ENCODE results near the gene REEP3.

REEP3 gene

DNA sequence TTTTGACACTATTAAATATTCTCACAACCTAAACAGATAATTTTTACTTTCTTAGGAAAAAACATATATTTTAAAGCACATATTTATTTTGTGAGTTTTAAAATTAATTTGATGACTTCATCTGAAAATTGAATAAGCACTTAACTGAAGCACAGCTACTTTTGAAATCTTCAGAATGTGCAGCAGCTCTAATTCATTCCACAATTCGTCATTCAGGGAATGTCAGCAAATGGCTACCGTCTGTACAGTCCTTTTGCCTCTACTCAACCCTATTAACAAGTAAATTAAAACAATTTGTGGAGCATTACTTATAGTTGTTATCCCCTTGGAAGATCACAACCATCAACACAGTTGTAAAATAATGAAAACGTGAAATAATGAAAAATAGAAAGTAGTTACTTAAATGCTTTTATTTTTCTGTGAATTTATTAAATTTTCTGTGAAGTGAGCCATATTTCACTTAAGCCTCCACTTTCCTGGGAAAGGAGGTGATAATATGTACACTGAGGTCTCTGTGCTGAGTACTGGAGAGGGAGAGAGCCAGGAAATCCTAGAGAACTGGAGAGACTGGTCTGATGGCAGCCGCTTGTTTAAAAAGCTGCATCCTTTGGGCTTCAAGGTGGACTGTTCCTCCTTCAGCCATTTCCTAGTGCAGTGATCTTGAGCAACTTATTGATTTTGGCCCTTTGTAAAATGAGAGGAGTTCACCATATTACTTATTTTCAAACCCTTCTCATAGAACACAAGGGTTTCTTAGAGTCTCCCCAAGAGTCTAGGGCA, 70.6 kb downstream of the REEP3 start:
- no peak for DNase-seq

- DNase-seq: no peak
Measured at GRCh38 chr10:63593576-63593975, 72.4 kb downstream of the REEP3 start.

GRCh38 chr10:63595072-63595471, 73.9 kb downstream of the REEP3 start:
- no peak for DNase-seq

GRCh38 chr10:63596924-63597323, 75.7 kb downstream of the REEP3 start:
- no peak for DNase-seq

DNA sequence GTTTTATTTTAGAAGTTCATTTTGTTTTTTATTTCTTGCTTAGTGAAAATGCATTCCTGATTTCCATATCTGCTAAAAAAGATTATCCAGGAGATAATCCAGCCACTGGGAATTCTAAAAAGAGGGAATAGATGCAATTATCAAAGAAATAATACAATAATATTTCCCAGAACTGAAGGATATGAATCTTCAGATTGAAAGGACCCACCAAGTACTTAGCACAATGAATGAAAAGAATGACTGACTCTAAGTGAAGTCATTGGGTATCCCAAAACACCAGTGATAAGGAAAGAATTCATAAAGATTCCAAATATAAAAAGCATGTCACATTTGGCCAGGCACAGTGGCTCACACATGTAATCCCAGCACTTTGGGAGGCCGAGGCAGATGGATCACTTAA, 79.3 kb downstream of the REEP3 start:
- no peak for DNase-seq

DNA sequence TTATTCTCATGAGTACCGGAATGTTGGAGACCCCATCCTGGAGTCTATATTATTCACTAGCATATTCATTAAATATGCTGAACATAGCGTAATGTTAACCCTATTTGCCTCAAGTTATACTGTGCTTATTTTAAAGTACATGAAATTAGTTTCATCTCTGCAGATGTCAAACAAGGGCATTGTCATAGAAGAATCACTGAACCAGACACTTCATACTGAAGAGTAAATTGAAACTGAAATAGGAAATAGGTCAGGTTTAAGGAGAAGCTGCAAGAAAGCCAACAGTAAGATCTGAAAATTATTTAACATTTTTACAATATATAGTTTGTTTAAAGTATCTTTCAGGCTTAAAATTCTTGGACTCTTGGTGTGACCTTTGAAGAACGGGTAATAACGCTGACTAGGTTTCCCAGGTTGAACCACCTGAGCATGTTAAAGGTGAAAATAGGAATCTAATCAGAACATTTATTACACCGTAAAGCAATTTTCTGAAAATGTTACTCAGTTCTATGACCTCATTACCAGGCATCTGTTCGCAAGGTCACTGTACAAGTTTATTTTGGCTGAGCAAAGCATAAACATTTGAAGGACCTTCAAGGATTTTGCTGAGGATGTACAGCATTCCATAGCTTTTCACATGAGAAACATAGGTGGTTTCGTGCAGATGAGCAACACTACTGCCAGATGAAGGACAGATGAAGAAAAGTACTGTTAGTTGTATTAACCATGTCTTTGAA, 82.7 kb downstream of the REEP3 start:
- no peak for DNase-seq

DNA sequence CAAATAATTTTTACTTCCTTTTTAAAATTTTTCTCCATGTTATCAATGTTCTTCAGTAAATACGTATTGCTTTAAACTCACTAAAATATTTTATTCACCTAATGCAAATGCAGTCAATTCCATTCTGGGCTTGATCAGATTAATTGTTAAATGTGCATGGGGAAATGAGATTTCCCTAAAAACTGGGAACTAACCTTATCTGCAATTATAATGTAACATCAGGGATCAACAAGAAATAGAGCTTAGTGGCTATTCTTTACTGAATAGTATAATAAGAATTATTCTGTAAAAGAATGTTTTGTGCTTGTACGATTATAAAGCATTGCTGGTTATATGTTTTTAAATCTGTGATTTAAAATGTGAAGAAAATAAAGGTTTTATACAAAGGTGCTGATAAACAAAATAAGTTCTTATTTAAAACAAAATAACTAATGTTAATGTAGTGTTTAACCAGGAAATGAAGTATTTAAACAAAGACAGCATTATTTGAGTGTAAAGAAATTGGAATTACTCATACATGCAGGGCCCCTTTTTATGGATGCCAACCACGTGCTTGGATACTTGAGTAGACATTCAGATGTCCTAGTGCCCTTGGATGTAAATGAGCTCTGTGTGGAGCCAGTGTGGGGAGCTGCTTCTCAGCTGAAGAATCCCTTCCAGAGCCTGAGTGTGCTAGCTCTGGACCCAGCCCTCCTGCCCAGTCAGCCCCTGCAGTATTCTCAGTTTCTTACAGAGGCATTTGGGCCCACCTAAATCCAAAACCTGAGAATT, 84.2 kb downstream of the REEP3 start:
- DNase-seq: no peak

DNA sequence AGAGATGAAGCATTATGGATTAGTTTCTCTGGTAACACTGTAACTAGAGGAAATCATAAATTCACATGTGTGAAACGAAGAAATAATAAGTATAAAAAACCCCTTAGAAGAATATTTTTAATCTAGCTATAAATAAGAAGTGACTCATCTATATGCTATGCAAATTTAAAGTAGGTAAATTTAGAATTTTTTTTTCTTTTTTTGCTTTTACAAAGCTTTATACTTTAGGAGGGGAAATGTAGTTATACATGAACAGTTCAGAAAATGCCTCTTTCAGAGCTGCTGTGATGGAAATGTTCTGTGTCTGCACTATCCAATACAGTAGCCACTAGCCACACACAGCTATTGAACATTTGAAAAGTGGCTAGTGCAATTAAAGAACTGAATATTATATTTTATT, 87.3 kb downstream of the REEP3 start:
- no peak for DNase-seq

- DNase-seq: no peak
Measured at GRCh38 chr10:63611078-63611477, 89.9 kb downstream of the REEP3 start.

GRCh38 chr10:63614371-63614891, 93.2 kb downstream of the REEP3 start:
- DNase-seq: no peak

DNA sequence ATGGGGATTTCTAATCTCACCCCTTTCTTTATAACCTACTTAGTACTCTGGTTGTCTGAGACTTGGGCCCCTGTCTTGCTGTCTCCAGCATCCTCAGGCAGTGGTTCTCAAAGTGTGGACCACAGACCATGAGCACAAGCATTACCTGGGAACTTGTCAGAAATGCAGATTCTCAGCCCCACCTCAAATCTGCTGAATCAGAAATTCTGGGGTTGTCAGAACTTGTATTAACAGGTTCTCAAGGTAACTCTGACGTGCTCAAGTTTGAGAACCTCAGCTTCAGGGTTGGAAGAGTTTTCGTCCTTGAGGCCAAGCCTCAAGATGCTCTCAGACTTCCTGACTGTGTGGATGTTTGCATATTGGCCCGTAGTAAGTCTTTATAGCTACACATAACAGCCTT, 97.4 kb downstream of the REEP3 start:
- no peak for DNase-seq

DNA sequence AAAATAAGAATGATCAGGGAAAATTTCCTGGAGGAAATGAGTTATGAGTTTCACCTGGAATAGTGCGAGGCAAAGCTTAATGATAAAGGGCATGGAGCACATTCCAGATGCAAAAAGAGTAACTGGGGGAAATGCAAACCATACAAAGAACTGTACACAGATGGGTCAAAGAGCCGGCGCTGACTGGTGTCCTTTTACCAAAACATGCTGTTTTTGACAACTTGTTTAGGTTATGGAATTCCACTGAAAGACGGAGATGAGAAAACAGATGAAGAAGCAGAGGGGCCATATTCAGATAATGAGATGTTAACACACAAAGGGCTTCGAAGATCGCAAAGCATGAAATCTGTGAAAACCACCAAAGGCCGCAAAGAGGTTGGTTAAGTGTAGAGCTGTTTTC, 98.2 kb downstream of the REEP3 start:
- no peak for DNase-seq

DNA sequence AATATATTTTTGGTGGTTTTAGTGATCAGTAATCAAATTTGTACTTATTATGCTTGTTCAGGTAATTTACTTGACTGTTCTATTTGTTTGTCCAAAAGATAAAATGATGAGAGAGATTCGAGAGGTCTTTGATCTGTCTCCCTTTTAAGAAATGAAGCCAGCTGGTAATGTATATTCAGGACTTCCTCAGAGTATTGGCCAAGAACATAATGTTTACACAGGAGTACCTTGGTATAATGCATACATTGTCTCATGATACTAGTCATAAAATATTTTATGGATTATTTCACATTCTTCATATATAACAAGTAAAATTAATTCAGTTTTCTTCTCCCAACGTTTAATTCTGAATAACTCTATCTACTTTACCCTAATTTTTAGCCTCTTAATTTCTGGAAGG, 100.9 kb downstream of the REEP3 start:
- no peak for DNase-seq

GRCh38 chr10:63624701-63625100, 103.5 kb downstream of the REEP3 start:
- DNase-seq: no peak

DNA sequence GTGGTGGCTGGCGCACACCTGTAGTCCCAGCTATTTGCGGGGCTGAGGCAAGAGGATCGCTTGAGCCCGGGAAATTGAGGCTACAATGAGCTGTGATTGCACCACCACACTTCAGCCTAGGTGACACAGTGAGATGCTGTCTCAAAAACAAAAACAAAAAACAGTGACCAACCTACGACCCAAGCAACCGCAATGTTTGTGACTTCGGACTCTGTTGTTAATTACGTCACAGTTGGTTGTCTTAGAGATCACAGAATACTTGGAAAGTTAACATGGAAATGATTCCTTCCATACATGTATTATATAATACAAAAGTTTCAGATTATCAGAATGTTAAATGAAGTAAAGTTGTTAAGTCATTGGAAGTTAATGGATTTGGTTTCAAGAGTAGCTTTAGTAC, 106.2 kb downstream of the REEP3 start:
- no peak for DNase-seq

- DNase-seq: no peak
Measured at GRCh38 chr10:63627881-63628296, 106.7 kb downstream of the REEP3 start.

DNA sequence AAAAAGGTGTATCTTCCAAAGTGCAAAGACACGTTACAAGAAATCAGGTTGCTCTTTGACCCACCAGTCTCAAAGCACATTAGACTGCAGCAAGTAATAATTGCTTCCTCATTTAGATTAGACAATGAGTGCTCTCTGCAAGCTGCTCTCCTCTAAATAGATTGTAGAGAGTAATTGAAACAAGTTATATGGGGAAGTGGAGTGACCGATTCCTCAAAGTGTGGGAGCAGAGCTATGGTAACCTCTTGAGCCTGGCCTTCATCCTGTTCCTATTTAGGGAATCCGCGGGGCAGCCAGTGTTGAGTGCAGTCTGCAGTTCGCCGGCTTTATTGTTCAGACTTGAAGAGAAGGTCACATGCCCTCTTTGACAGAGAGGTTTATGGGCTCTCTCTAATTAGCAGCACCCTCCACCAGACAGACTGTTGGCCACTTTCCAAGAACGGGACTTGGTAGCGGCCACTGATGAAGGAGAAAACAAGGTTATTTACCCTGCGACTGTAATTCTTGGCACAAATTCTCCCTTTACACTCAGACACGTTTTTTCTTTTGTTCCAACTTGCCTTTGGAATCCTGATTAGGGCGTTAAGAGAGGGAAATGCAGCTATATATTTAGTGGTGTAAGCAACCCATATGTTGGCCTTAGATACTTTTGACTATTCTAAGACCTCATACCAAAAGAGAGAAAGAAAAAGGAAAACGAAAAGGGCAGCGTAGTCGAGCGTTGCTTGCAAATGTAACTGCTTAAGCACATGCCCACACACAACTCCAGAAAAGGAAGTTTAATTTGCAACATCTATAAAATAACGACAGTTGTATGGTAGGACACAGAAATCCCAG, 107.5 kb downstream of the REEP3 start:
- DNase-seq: peak; percentile 5

- peak; percentile 78 for DNase-seq
Measured at GRCh38 chr10:63629363-63630084, 108.3 kb downstream of the REEP3 start.

GRCh38 chr10:63630085-63630930, 109.1 kb downstream of the REEP3 start:
- DNase-seq: peak; percentile 76

DNA sequence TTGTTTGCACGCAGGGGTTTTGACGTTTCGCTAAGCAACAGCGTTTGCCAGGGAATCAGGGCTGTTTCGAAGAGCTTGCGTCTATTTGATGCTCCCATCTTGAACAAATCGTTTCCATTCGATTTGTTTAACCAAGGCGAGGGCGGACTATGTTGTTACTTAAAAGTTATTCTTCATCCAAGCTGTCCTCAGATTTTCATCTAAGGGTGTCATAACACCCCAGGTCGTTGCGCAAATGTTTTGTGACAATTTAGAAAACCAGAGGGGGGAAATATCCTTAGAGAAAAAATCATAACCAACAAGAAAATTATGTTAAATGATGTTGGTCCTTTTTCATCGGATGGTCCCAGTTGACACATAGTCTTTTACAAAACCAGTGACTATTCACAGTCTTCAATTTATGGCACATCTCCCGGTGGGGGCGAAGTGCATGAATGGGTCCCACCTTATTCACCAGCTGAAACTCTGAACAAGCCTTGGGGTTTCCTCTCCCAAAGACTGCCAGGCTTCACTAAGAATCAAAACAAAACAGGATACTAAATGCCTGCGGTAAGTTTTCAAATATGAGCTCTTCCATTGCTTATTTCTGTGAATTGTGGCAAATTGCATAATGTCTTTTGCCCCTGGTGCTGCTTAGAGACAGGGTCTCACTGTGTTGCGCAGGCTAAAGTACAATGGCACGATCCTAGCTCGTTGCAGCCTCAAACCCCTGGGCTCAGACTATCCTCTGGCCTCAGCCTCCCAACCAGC, 109.9 kb downstream of the REEP3 start:
- no peak for DNase-seq
